Activated T-cell treated with anti-CD3 and anti-CD28 coated beads, Interleukin-2, amount 50 U/mL, for 1 hour (primary cell): ENCODE data around the gene LIPN.
"Not testable (repeated sequence)": the region's sequence is repeated elsewhere in the genome, so short reads cannot be mapped to it uniquely, and the experiment has no call there.

Experiments
- DNase-seq: peaks from one replicate; pipeline ENCODE4 v3.0.0-alpha.2; 2020

Gene LIPN

GRCh38 chr10:88759366-88760101 is at the start of gene LIPN:
TSS of gene LIPN (plus strand) at chr10:88760020. CDS start at chr10:88761406, 1,386 bp downstream.
- DNase-seq = no peak

GRCh38 chr10:88715517-88715916 is 44.3 kb upstream of the LIPN start:
- DNase-seq = no peak

- no peak for DNase-seq
Observed at GRCh38 chr10:88721392-88721791, 38.4 kb upstream of the LIPN start.

DNA sequence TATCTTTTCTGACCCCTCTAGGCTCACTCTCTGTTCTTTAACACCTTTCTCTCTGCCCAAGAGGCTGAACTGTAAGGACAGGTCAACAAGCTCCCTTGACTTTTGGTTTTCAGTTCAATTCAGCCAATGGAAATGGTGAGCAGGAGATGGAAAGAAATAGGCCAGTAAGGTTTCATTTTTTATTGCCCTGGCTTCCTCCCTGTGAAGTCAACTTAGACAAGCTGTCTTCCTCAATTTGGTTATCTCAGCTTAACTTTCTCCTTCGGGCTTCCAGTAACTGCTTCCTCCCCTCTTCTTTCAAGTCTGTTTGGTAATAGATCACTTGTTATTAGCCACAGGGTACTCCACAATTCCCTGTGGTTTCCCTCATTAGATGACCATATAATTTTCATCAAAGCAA is 34.0 kb upstream of the LIPN start:
- no peak for DNase-seq

DNA sequence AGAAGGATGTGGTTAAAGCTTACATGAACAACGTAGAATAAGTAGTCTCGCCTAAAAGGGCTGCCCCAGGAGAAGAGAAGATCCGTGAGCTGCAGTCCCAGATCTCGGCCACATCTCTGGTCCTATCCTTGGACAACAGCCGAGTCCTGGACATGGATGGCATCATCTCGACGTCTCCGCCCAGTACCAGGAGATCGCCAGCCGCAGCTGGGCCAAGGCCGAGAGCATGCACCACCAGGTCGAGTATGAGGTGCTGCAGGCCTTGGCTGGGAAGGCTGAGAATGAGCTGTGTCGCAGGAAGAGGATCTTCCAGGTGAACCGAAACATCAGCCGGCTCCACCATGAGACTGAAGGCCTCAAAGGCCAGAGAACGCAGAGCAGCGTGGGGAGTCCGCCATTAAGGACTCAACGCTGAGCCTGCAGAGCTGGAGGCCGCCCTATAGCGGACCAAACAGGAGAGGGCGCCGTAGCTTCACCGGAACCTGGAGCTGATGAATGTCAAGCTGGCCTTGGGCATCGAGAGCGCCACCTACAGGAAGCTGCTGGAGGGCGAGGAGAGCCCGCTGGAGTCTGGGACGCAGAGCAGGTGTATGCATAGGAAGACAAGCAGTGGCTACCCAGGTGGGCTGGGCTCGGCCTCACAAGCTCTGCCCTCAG is 31.6 kb upstream of the LIPN start:
- DNase-seq = no peak

- DNase-seq = no peak
Observed at GRCh38 chr10:88730864-88731263, 29.0 kb upstream of the LIPN start.

- no peak for DNase-seq
Observed at GRCh38 chr10:88731296-88731695, 28.5 kb upstream of the LIPN start.

DNA sequence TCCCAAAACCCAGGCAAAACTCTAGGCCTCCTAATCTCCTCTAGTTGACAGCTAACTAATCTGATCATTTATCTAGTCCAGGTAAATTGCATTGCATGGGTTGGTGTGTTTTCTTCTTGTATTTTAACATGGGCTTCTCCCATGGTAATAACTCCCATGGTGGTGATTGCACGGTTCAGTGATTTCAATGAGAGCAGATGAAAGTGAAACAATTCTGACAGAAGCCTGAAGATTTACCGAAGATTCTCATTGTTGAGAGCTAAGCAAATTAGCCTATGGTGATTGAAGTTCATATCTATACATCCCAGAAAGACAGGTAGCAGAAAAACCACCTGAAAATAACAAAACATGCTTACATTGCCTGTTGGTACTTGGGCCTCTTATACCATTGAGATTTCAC is 26.6 kb upstream of the LIPN start:
- no peak for DNase-seq

DNA sequence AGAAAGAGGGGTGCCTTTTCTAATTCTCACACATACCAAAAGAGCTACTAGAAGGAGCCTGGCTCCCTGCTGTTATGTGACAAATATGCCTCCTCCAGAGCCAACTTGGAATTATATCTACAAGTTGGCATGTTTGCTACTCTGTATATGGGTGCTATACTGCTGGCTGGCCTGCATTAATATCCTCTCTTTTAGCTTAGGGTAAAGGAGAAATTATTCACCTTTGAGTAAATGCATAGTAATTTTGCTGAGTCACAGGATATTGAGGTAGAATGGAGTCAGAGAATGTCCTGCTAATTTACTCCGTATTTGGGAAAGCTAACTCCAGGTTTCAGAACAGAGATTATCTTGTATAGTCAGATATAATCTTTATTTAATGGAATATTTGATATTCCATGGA is 24.2 kb upstream of the LIPN start:
- DNase-seq = no peak

DNA sequence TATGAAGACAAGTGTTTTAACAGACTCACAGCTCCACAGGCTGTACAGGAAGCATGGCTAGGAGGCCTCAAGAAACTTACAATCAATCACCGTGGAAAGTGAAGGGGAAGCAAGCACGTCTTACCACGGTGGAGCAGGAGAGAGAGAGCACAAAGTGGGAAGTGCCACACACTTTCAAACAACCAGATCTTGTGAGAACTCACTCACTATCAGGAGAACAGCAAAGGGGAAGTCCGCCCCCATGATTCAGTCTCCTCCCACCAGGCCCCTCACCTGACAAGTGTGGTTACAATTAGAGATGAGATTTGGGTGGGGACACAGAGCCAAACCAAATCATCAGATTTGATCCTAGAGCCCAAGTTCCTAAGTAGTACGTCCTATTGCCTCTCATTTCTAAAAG is 17.9 kb upstream of the LIPN start:
- not testable (repeated sequence) for DNase-seq

GRCh38 chr10:88742448-88742847 is 17.4 kb upstream of the LIPN start:
- no peak for DNase-seq

- DNase-seq = no peak
Observed at GRCh38 chr10:88744002-88744401, 15.8 kb upstream of the LIPN start.

GRCh38 chr10:88745633-88746032 is 14.2 kb upstream of the LIPN start:
- DNase-seq = no peak

GRCh38 chr10:88754287-88754686 is 5.5 kb upstream of the LIPN start:
- DNase-seq = no peak

DNA sequence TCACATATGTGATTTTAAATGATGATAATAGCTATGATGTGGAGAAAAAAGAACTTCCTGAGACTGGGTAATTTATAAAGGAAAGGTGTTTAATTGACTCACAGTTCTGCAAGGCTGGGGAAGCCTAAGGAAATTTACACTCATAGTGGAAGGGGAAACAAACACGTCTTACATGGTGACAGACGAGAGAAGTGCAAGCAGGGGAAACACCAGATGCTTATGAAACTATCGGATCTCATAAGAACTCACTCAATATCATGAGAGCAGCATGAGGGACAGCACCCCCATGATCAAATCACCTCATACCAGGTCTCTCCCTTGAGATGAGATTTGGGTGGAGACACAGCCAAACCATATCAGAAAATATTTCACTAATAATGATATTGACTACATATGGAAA is 4.1 kb upstream of the LIPN start:
- no peak for DNase-seq

DNA sequence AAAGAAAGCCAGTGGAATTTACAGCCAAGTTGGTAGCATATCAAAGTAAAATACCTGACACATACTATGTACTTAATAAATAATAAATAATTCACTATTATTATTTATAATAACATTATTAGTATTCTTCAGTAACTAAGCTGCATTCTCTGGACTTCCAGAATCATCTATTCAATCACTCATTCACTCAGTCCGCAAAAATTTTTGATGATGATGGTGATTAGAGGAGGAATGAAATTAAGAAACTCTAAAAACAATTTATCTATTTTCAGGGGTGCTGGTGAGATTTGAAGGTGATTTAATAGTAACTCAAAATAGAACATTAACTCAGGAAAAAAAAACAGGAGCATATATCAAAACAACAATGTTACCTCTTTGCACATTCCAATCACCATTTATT is 3.2 kb upstream of the LIPN start:
- no peak for DNase-seq

- no peak for DNase-seq
Observed at GRCh38 chr10:88762906-88763305, 3.1 kb downstream of the LIPN start.

GRCh38 chr10:88763441-88763840 is 3.6 kb downstream of the LIPN start:
- no peak for DNase-seq

GRCh38 chr10:88764110-88764509 is 4.3 kb downstream of the LIPN start:
- no peak for DNase-seq

DNA sequence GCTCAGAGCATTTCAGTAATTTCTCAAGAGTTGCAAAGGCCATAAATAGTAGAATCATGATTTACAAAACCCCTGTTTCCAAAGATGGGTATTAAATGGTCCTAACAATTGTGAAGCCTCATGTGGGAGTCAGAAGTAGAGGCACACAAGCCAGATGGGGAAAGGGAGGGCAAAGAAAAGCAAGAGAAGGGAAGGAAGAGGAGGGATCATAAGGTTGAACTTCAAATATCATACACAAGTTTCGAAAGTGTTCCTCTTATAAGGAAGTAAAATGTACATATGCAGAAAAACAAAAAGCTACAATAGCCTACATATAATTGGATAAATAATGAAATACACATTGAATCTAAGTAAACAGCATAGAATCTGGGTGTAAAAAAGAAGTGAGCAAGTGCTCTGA is 6.0 kb downstream of the LIPN start:
- no peak for DNase-seq

- no peak for DNase-seq
Observed at GRCh38 chr10:88769384-88769783, 9.6 kb downstream of the LIPN start.

DNA sequence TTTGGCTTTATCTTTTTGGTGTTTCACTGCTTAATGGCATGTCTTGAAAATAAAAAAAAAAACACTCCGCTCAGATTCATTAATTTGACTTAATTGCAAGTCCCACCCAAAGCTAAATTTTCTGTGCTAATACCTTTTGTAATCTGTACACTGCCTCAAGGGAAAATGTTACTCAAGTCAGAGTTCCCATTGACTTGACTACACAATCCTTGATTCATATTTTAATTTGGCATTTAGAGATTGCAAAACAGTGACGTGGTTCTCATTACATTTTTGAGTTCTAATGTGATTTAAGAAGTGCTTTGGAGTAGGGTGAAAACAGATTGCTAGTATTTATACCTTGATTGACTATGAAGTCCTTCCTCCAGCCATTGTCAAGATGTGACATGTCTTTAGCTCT is 21.4 kb downstream of the LIPN start:
- DNase-seq = no peak

DNA sequence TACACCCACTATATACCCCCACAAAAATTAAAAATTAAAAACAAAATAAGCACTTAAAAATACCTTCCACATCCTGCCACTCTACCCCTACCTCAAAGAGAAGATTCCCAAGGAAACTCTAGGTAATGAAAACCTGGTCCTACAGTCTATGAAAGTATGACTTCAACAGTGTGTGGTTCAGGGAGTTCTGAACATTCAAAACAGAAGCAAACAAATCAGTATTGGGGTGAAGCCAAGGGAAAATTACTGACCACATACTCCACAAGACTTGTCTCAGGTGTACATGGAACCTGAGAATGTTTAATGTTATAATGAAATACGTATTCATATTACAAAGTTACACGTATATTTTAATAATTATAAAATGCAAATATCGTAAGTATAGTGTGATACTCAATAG is 22.4 kb downstream of the LIPN start:
- no peak for DNase-seq

- no peak for DNase-seq
Observed at GRCh38 chr10:88783724-88784123, 23.9 kb downstream of the LIPN start.
